Esophagus squamous epithelium (tissue), 4 donors: ENCODE data around the gene ICA1.

Experiments used
- POLR2A ChIP-seq, 4 donors: fragments of 450-650 bp; IDR thresholded peaks; one replicate each; pipeline ENCODE4 v1.6.1; 2017; ENCODE audit warnings: antibody characterized with exemption in 4 of 4, mild to moderate bottlenecking in 4 of 4, moderate library complexity in 3 of 4
- TF ChIP-seq, protein P1 (sequence below), 6 experiments: fragments of 450-650 bp in 4 of 6; fragments of 200-600 bp in 2 of 6; sonication (generic) in 2 of 6; IDR thresholded peaks; one replicate each; pipeline ENCODE4 v1.5.1; 2016 to 2019; ENCODE audit warnings: antibody characterized with exemption in 6 of 6, mild to moderate bottlenecking in 4 of 6, moderate library complexity in 4 of 6

GRCh38 chr7:8179486-8179885 lies 82.5 kb downstream of the ICA1 start:
- TF ChIP-seq POLR2A (IDR thresholded peaks at IDR 0.05) = no peak
- TF ChIP-seq, protein P1, sequence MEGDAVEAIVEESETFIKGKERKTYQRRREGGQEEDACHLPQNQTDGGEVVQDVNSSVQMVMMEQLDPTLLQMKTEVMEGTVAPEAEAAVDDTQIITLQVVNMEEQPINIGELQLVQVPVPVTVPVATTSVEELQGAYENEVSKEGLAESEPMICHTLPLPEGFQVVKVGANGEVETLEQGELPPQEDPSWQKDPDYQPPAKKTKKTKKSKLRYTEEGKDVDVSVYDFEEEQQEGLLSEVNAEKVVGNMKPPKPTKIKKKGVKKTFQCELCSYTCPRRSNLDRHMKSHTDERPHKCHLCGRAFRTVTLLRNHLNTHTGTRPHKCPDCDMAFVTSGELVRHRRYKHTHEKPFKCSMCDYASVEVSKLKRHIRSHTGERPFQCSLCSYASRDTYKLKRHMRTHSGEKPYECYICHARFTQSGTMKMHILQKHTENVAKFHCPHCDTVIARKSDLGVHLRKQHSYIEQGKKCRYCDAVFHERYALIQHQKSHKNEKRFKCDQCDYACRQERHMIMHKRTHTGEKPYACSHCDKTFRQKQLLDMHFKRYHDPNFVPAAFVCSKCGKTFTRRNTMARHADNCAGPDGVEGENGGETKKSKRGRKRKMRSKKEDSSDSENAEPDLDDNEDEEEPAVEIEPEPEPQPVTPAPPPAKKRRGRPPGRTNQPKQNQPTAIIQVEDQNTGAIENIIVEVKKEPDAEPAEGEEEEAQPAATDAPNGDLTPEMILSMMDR (IDR thresholded peaks at IDR 0.05) = no peak
